DOHH2 (cell line): ENCODE data around the gene KCNH1.

ENCODE experiments used
- EZH2phosphoT487 ChIP-seq: fragments of 200-600 bp; sonication (generic); IDR thresholded peaks from 2 replicates; pipeline ENCODE4 v1.6.1; 2017; ENCODE audit warnings: borderline replicate concordance, mild to moderate bottlenecking, antibody characterized with exemption, low read length, moderate library complexity, mixed read lengths
- TF ChIP-seq, protein P1 (sequence below): fragments of 200-600 bp; sonication (generic); IDR thresholded peaks from one replicate; pipeline ENCODE4 v1.5.1; 2014; ENCODE audit warnings: antibody characterized with exemption, mild to moderate bottlenecking, low read depth, low read length; ENCODE audit not compliant: poor library complexity, severe bottlenecking

DNA sequence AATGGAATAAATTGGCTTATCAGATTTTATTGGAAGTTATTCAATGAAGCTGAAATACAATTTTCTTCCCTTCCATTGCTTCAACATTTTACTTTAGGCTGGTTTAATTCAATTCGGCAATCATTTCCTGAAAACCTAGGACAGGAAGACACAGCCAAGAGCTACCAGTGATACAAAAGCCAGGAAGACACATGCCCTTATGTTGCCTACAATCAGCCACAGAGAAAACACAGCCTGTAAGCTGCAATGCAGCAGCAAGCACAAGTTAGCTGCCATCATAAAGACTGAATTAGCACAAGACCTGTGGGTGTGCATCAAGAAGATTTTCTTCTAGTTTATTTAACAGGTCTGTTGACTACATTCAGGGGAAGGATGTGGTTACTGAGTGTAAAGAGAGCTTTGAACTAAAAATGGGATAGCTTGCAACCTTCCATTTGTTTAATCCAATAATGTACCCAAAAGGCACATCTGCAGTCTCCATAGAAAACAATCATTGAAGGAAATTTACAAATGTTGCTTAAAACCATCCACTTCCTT, 193.8 kb downstream of the KCNH1 start:
- TF ChIP-seq, protein P1, sequence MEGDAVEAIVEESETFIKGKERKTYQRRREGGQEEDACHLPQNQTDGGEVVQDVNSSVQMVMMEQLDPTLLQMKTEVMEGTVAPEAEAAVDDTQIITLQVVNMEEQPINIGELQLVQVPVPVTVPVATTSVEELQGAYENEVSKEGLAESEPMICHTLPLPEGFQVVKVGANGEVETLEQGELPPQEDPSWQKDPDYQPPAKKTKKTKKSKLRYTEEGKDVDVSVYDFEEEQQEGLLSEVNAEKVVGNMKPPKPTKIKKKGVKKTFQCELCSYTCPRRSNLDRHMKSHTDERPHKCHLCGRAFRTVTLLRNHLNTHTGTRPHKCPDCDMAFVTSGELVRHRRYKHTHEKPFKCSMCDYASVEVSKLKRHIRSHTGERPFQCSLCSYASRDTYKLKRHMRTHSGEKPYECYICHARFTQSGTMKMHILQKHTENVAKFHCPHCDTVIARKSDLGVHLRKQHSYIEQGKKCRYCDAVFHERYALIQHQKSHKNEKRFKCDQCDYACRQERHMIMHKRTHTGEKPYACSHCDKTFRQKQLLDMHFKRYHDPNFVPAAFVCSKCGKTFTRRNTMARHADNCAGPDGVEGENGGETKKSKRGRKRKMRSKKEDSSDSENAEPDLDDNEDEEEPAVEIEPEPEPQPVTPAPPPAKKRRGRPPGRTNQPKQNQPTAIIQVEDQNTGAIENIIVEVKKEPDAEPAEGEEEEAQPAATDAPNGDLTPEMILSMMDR: no peak
- no peak for TF ChIP-seq EZH2phosphoT487
